Activated T-cell treated with anti-CD3 and anti-CD28 coated beads for 4 hours (primary cell): ENCODE results near the gene MTNR1A.
"Not testable (repeated sequence)": the region's sequence is repeated elsewhere in the genome, so short reads cannot be mapped to it uniquely, and the experiment has no call there.

ENCODE experiments used
- DNase-seq: peaks from one replicate; pipeline ENCODE4 v3.0.0-alpha.2; 2020

Gene MTNR1A

DNA sequence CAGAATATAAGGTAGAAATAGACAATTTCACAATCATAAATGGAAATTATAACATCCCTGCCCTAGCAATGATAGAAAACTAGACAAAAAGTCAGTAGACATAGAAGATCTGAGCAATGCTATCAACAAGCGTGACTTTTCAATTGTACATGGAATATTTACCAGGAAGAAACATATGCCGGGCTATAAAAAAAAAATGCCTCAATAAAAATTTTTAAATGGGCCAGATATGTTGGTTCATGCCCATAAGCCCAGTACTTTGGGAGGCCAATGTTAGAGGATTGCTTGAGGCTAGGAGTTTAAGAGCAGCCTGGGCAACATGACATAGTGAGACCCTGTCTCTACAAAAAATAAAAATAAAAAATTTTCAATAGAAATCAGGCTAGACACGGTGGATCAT, 5.3 kb upstream of the MTNR1A start:
- no peak for DNase-seq

DNA sequence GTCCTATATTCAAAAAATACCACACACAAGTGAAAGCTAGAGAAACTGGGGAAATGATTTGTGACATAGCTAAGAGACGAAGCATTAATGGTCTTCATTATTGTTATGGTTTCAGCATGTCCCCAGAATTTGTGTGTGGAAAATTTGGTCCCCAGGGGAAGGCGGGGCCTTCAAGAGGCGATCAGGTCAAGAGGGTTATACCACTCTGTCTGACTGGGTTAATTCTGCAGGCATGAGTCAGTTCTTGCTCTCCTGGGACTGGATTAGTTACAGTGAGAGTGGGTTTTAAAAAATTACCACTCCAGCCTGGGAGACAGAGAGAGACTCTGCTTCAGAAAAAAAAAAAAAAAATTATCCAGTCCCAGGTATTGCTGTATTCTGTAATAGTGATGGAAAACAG, 2.1 kb upstream of the MTNR1A start:
- DNase-seq, result no peak

DNA sequence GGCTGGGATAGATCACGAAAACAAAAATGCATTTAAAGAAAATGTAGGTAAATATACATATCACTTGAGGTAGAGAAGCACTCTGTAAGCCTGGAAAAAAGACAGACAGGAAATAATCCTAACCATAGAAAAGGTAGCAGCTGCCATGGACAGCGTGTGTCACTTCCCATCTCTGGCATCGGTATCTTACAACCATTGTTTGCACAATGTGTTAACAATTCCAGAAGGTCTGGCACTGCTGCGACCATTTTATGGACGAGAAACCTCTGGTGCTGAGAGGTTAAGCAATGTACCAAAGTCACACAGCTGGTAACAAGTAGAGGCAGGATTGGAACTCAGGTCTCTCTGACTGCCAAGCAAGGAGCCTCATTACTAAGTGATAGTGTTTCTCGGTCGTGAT, 1.7 kb upstream of the MTNR1A start:
- no peak for DNase-seq

DNA sequence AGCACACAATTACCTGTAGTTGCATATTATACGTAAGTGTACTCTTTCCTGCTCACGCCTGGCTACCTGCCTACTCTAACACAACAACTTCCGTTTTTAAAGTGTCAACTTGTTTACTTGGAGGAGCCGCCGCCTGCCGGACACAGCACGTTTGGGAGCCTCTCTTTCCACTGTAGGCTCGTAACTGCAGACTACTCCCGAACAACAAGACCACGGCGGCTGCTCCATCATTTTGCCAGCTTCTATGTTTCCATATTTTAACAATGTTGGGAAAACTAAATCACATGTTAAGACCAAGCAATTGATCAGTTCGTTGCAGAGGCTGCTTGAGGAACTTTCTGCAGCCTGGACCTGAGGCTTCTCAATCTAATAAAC, 841 bp downstream of the MTNR1A start:
- no peak for DNase-seq

DNA sequence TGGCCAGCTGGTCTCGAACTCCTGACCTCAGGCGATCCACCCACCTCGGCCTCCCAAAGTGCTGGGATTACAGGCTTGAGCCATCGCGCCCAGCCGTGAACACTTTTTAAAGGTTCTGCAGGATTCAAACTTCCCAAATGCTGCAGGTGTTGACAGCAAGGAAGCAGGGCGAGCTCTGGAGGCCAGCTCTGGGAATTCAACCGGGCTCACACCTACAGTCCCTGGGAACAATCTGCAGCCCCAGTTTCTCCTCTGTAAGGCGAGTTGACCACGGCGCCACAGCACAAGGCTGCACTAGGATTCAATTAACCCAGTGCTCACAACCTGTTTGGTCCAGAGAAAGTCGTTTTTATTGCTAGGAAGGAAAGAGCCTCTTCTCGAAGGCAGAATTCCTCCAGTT, 1.6 kb downstream of the MTNR1A start:
- DNase-seq, result no peak

DNA sequence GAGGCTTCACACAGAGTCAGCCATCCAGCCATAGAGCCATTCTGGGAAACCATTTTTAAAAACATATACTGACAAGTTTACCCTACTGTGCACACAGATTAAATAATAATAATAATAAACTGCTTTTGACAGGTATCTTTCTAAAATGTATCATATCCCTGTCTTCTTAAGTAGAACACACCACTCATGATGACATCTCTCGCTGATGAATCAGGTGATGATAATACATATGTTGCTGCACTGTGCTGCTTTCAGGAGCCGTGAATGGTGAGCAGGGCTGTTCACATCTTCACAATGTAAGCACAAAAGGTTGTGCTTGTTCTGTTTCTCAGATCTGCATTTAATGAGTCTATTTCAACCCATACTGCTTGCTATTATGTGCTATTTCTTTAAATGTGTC, 3.5 kb downstream of the MTNR1A start:
- DNase-seq, result no peak

DNA sequence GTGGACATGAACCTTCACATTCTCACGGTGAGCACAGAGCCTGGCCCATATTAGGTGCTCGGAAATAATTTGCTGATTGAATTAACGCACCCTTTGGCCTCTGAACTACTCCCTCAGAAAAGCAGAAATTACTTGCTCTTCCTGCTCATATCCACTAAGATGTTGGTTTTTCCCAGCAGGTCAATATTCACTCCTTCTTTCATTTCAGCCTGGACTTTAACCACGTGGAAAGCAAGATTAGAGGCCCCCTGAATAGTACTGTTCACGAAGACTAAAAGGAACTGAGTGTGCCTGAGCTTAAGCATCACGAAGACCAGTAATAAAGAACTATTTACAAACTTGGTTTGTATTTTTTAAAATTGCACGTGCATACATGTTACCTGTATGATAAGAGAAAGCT, 9.9 kb downstream of the MTNR1A start:
- DNase-seq, result no peak

DNA sequence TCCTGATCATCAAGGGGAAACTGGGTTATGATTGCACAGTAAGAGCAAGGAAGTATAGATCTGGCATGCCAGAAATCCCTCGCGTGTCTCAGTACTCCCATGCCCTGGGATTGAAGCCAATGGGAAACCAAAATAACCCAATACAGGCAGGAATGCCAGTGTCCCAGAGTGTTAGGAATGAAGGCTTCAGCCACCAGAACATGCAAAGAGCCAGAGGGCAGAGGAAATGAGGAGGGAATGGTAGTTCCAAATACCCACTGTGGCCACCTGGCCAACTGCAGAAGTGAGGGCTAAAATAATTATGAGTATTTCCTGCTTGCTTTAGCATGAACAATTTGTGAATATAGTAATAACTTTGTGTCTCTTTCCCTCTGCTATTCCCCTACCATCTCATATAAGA, 12.2 kb downstream of the MTNR1A start:
- DNase-seq, result no peak

DNA sequence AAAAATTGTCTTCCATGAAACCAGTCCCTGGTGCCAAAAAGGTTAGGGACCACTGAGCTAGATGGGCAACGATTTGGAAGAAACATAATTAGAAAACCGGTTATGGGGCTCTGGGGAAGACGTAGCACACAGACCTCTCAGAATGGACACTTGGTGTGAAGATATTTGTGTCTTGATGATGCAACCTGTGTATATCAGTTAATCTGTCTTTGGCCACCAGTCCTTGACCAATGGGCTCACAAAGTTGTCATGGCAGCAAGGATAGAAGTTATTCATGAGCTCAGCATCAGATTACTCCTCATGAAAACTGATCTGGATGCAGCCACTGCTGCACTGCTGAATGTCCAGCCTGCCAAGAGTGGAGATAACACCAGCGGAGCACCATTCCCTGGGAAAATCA, 13.6 kb downstream of the MTNR1A start:
- DNase-seq, result no peak

DNA sequence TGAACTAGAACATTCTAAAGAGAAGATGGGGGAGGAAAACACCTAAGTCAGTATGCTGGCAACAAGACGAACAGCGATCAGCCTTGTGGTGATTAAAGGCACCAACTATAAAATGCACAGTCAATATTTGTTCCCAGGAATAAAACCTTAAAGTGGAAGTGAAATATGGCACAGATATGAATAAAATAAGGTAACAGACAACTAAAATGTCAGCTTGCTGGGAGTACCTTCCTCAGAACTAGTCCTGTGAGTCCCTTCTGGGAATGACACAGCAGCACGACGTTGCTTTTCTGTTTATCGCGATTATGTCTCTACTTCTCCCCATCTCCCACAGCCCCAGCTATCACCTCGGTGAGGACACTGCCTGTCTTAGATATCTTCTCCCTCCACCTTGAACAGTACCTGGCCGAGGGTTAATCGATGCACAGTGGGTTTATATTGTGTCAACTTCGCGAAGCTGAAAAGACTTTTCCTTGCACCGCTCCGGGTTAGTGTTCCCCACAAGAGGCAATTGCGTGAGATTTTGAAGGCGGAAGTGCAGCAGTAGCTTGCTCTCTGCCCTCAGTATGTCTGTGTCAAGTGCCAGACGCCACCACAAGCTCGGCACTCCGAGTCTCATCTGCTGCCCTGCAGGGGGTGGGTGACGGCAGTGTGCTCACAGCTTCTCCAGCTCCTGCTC, 17.4 kb downstream of the MTNR1A start:
- DNase-seq, result no peak

DNA sequence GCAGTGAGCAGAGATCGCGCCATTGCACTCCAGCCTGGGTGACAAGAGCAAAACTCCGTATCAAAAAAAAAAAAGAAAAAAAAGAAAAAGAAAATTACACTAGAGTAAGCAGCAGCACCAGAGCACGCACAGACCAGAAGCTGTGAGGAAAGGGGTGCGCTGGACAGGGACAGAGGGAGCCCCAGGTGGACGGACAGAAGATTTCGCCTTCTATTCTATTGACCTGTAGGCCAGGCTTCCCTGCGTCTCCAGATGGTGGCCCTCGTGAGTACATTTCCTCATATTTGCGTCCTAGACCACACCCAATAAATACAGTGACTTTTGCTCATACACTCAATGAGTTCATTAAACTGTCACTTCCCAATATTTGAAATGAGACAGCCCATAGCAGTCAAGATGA, 19.1 kb downstream of the MTNR1A start:
- DNase-seq, result no peak

DNA sequence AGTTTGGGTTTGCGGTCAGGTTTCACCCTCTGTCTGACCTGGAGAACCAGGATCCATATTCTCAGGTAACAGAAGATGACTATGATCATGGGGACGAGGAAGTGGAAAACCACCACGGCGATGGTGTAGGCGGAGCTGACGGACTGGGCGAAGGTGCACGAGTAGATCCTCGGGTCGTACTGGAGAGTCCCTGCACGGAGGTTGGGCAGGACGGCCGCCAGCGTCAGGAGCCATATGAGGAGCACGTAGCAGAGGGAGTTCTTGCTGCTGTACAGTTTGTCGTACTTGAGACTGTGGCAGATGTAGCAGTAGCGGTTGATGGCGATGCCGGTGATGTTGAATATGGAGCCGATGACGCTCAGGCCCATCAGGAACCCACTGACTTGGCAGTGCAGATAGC, 21.3 kb downstream of the MTNR1A start:
- DNase-seq, result no peak

DNA sequence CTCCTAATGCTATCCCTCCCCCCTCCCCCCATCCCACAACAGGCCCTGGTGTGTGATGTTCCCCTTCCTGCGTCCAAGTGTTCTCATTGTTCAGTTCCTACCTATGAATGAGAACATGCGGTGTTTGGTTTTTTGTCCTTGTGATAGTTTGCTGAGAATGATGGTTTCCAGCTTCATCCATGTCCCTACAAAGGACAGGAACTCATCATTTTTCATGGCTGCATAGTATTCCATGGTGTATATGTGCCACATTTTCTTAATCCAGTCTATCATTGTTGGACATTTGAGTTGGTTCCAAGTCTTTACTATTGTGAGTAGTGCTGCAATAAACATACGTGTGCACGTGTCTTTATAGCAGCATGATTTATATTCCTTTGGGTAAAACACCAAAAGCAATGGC, 31.4 kb downstream of the MTNR1A start:
- not testable (repeated sequence) for DNase-seq

DNA sequence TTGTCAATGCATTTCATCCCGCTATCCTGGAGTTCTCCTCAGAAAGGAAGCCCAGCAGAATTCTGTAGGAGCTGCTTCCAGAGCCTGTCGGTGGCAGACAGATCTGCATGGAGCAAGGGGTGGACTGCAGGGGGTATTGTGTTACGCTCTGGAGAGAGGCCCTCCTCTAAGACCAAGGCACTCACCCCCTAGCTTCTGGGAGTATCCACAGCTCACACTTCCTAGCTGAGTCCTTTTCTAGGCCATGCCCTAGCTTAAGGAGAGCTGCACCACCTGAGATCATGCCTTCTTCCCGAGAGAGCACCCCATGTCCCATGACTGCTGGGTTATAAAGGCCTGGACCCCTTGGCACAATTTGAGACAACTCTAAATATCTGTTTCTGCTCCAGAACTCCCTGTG, 39.1 kb downstream of the MTNR1A start:
- no peak for DNase-seq

DNA sequence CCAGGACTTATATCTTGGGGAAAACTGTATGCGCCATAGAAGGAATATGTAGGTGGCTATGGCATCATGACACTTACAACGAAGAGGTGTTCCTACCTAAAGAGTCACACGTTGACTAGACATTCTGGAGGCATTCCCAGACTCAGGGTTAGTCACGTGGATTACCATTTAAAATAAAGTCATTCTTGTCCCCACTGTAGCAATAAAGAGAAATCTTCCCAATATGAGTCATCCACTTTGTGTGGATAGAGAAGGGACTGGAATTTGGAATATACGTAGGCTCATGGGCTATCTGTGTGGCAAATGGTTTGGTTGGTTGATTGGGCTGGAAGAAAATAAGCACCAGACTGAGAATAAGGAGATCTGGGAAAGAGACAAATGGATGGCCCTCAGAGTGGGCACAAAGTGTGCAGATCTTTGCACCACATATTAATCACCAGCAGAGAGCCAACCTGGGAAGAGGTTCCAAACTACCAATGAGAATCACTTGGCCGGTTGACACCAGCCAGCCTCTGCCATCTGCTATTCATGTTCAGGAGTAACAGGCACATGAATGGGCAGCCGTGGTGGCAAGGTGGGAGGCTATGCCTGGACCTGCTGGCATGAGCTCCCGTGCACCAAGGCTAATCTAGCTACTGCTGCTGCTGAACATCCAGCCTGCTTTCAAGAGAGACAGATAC, 41.0 kb downstream of the MTNR1A start:
- no peak for DNase-seq

DNA sequence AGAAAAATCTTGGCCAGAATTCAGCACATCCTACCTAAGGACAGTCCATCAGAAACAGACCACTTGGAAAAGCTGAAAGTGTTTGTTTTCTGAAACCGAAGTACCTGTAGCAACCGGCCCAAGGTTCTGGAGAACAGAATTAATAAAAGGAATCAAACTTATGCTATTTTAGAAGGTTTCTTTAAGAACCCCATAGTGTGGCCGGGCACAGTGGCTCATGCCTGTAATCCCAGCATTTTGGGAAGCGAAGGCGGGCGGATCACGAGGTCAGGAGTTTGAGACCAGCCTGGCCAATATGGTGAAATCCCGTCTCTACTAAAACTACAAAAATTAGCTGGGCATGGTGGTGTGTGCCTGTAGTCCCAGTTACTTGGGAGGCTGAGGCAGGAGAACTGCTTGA, 50.6 kb downstream of the MTNR1A start:
- not testable (repeated sequence) for DNase-seq

DNA sequence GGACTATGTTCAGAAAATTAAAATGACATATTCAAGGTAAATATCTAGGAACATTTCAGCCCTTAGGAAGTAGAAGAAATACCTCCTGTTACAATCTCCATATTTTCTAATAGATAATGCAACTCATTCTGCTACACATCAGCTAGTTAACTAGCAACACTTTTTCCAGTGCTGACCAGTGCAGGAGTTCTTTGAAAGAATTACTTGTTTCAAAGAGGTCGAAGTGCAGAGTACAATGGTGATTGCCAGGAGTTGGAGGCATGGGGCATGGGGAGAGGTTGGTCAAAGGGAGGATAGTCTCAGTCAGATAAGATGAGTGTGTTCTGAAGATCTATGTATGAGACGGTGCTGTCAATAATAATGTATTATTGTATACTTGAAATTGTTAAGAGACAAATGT, 53.1 kb downstream of the MTNR1A start:
- no peak for DNase-seq

DNA sequence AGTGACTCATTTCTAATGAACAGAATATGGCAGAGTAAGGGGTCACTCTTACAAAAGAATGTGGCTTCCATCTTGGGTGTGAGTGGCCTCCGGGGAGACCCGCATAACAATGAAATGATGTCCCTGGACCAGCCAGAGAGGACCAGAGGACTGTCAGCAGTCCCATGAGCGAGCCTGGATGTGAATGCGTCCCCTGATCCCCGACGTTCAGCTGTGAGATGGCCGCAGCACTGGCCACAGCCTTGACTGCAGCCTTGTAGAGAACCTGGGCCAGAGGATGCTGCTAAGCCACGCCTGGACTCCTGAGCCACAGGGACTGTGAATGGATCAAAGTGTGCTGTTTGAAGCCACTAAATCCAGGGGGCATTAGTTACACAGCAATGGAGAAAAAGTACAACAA, 53.8 kb downstream of the MTNR1A start:
- no peak for DNase-seq

DNA sequence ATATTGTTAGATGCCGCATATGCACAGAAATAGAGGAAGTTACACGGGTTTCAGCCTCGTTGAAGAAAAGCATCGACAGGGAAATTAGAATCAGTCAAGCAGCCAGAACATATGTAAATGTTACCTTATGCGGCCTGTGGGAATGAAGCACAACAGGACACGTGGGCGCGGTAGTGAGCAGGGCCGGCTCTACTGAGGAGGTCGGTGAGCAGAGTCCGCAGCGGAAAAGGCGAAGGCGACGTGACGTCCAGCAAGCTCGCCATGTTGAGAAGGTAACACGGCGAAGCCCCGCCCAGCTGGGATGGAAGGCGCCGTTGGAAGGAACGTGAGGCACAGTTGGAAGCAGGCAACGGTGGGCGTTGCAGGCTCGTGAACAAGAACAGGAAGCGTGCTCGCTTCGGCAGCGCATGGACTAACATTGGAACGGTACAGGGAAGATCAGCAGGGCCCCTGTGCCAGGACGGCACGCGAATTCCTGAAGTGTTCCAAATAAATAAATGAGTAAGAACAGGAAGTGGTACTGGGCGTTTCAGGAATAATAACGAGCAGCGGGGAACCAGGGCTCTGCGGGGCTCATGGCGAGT, 54.6 kb downstream of the MTNR1A start:
- no peak for DNase-seq

DNA sequence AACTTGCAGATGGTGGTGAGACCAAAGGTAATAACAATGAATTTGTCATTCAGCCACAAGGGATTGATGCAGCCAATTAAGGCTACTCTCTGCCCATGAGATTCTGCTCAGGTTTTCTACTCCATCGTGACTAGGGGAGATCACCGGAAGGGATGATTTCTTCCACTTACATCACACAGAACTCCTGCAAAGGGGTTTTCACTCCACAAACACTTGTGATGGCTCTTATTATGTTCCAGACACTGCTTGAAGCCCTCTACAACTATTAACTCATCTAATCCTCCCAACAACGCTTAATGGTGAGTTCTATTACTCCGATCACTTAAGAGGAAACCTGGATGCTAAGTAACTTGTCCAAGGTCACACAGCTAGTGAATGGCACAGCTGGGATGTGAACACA, 55.9 kb downstream of the MTNR1A start:
- DNase-seq, result no peak

DNA sequence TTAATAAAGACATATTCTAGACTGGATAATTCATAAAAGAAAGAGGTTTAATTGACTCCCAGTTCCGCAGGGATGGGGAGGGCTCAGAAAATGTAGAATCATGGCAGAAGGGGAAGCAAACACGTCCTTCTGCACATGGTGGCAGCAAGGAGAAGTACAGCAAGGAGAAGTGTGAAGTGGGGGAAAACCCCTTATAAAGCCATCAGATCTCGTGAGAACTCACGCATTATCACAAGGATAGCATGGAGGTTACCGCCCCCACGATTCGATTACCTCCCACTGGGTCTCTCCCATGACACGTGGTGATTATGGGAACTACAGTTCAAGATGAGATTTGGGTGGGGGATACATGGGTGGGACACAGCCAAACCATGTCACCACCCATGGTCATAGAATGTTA, 58.3 kb downstream of the MTNR1A start:
- no peak for DNase-seq

DNA sequence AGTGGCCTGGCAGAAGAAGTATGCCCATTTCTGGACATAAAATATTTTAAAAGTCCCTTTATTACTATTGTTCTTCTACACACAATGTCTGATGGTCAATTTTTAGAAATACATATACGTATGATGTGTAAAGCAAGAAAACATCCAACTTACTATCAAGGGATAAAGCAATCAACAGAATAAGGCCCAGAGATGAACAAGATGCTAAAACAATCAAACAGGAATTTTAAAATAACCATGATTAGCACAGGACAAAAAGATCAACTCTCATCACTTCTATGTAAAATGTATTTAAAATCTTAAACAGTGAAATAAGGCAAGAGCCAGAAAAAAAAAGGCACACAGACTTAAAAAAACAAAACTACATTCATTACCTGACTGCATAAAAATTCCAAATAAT, 60.9 kb downstream of the MTNR1A start:
- DNase-seq, result no peak

DNA sequence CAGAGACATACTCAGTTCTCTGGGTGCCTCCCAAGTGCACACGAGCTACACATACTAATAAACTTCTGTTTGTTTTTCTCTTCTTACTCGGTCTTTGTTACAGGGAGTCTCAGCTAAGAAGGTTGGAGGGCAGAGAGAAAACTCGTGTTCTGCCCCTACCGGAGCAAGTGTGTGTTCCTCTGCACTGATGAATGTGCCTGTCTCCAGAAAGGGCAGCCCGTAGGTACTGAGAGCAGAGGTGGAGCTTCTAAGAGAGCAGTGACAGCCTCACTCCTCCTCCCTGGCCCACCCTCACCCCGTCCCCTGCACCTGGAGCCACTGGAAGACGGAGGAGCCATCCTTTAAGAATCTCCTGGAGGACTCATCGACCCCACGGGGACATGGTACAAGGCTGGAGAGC, 67.6 kb downstream of the MTNR1A start:
- DNase-seq, result no peak

DNA sequence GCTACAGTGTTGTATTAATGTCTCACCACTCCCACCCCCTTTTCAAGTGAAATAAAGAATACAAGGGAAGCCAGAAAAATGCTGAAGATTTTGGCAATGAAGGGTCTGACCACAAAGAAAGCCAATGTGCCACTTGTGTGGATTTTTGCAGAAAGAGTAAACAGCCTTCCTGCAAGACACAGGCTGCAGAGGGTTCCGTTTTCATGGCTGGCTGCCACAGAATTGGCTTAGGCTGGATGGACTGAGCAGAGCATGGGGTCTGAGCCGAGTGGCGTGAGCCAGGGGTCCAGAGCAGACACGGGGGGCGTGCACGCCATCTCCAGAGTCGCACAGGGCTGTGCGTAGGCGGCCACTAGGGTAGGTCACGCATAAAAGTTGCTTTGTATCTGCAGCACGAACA, 69.2 kb downstream of the MTNR1A start:
- DNase-seq, result no peak

DNA sequence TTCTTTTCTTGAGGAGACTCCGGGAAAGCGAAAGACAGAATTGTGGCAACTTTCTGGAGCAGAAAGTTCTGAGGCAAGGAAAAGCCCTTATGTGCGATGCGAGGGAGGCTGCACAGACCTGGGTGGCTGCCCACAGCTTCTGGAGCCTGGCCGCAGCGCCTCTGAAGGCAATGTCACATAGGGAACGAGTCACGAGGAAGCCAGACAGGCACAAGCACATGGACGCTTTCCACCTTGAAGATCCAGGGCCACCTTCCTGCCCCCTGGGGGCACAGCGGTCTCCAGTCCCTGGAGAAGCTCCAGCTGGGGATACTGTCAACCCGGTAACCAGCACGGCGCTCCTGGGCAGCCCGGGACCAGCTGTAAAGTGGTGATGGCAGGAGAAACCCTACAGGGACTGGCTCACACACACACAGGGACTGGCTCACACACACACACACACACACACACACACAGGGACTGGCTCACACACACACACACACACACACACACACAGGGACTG, 69.8 kb downstream of the MTNR1A start:
- DNase-seq, result no peak
